Liver (tissue), 3 donors: Measurements from ENCODE around the gene CTNNA2.

Experiments used
- EGR1 ChIP-seq, 2 donors: IDR thresholded peaks; 2 replicates each; pipeline ENCODE4 v1.6.1; 2016 to 2018; ENCODE audit warnings: antibody characterized with exemption in 2 of 2, low read depth in 2 of 2
- FOXA1 ChIP-seq: IDR thresholded peaks from 2 replicates; pipeline ENCODE4 v1.6.1; 2016; ENCODE audit warnings: antibody characterized with exemption
- GABPA ChIP-seq, 2 donors: IDR thresholded peaks in 1 of 2; conservative IDR thresholded peaks in 1 of 2; 2 replicates each; pipeline ENCODE4 v1.6.1; 2016; ENCODE audit warnings: antibody characterized with exemption in 2 of 2, mild to moderate bottlenecking in 1 of 2, moderate library complexity in 1 of 2
- JUND ChIP-seq, 2 donors: IDR thresholded peaks; 2 replicates each; pipeline ENCODE4 v1.6.1; 2016; ENCODE audit warnings: antibody characterized with exemption in 2 of 2
- RAD21 ChIP-seq, 2 donors: IDR thresholded peaks; 2 replicates each; pipeline ENCODE4 v1.6.1; 2016; ENCODE audit warnings: antibody characterized with exemption in 2 of 2, mild to moderate bottlenecking in 2 of 2
- RXRA ChIP-seq, 2 donors: IDR thresholded peaks; 2 replicates each; pipeline ENCODE4 v1.6.1; 2017 to 2018; ENCODE audit warnings: antibody characterized with exemption in 2 of 2, mild to moderate bottlenecking in 1 of 2
- SP1 ChIP-seq: IDR thresholded peaks from 2 replicates; pipeline ENCODE4 v1.6.1; 2018; ENCODE audit warnings: antibody characterized with exemption, mild to moderate bottlenecking
- TAF1 ChIP-seq: conservative IDR thresholded peaks from 2 replicates; pipeline ENCODE4 v1.6.1; 2016; ENCODE audit warnings: antibody characterized with exemption, mild to moderate bottlenecking
- YY1 ChIP-seq: IDR thresholded peaks from 2 replicates; pipeline ENCODE4 v1.6.1; 2016; ENCODE audit warnings: antibody characterized with exemption, mild to moderate bottlenecking
- TF ChIP-seq, protein P1 (sequence below): fragments of 150-350 bp; IDR thresholded peaks from 2 replicates; pipeline ENCODE4 v1.5.1; 2017; ENCODE audit warnings: improper control_type of control experiment, low read depth, low read length; ENCODE audit not compliant: missing input control
- TF ChIP-seq, protein P2 (sequence below): IDR thresholded peaks from 2 replicates; pipeline ENCODE4 v1.6.1; 2016; ENCODE audit warnings: antibody characterized with exemption
- TF ChIP-seq, protein P3 (sequence below): IDR thresholded peaks from 2 replicates; pipeline ENCODE4 v1.6.1; 2016; ENCODE audit warnings: antibody characterized with exemption
- TF ChIP-seq, protein P4 (sequence below): IDR thresholded peaks from 2 replicates; pipeline ENCODE4 v1.6.1; 2016; ENCODE audit warnings: antibody characterized with exemption, mild to moderate bottlenecking
- TF ChIP-seq, protein P5 (sequence below): IDR thresholded peaks from 2 replicates; pipeline ENCODE4 v1.6.1; 2016; ENCODE audit warnings: antibody characterized with exemption
- donor health status: healthy.
- donor health status: healthy.

DNA sequence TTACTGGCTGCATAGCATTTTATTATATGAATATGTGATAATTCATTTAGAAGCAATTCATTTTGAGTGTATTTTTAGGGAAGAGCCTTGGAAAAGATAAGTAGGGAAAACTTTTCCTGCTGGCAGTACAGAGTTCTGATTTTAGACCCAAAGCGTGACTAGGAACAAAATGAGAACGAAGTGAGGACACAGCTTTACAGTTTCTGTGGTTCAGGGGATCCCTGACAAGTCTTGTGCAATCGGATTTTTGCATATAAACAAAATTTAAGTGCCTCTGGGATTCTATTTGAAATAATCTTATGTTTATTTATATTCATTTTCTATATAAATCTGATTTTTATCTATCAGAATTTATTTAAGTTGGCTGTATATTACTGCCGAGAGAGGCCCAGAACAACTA lies 402.6 kb downstream of the CTNNA2 start:
- TF ChIP-seq, protein P1, sequence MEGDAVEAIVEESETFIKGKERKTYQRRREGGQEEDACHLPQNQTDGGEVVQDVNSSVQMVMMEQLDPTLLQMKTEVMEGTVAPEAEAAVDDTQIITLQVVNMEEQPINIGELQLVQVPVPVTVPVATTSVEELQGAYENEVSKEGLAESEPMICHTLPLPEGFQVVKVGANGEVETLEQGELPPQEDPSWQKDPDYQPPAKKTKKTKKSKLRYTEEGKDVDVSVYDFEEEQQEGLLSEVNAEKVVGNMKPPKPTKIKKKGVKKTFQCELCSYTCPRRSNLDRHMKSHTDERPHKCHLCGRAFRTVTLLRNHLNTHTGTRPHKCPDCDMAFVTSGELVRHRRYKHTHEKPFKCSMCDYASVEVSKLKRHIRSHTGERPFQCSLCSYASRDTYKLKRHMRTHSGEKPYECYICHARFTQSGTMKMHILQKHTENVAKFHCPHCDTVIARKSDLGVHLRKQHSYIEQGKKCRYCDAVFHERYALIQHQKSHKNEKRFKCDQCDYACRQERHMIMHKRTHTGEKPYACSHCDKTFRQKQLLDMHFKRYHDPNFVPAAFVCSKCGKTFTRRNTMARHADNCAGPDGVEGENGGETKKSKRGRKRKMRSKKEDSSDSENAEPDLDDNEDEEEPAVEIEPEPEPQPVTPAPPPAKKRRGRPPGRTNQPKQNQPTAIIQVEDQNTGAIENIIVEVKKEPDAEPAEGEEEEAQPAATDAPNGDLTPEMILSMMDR = no peak
- TF ChIP-seq, protein P2, sequence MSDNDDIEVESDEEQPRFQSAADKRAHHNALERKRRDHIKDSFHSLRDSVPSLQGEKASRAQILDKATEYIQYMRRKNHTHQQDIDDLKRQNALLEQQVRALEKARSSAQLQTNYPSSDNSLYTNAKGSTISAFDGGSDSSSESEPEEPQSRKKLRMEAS = no peak
- TF ChIP-seq FOXA1 (no peak), GABPA (IDR thresholded peaks at IDR 0.05 in 1 of 2, conservative IDR thresholded peaks at IDR 0.05 in 1 of 2) (no peak), RAD21 (IDR thresholded peaks at IDR 0.05) (no peak), RXRA (IDR thresholded peaks at IDR 0.05) (no peak), JUND (IDR thresholded peaks at IDR 0.05) (no peak), TAF1 (no peak), YY1 (no peak), SP1 (no peak), EGR1 (IDR thresholded peaks at IDR 0.05; ENCODE audit: low read depth in 2 of 2) (no peak)
- TF ChIP-seq, protein P3, sequence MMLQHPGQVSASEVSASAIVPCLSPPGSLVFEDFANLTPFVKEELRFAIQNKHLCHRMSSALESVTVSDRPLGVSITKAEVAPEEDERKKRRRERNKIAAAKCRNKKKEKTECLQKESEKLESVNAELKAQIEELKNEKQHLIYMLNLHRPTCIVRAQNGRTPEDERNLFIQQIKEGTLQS = no peak
- TF ChIP-seq, protein P4, sequence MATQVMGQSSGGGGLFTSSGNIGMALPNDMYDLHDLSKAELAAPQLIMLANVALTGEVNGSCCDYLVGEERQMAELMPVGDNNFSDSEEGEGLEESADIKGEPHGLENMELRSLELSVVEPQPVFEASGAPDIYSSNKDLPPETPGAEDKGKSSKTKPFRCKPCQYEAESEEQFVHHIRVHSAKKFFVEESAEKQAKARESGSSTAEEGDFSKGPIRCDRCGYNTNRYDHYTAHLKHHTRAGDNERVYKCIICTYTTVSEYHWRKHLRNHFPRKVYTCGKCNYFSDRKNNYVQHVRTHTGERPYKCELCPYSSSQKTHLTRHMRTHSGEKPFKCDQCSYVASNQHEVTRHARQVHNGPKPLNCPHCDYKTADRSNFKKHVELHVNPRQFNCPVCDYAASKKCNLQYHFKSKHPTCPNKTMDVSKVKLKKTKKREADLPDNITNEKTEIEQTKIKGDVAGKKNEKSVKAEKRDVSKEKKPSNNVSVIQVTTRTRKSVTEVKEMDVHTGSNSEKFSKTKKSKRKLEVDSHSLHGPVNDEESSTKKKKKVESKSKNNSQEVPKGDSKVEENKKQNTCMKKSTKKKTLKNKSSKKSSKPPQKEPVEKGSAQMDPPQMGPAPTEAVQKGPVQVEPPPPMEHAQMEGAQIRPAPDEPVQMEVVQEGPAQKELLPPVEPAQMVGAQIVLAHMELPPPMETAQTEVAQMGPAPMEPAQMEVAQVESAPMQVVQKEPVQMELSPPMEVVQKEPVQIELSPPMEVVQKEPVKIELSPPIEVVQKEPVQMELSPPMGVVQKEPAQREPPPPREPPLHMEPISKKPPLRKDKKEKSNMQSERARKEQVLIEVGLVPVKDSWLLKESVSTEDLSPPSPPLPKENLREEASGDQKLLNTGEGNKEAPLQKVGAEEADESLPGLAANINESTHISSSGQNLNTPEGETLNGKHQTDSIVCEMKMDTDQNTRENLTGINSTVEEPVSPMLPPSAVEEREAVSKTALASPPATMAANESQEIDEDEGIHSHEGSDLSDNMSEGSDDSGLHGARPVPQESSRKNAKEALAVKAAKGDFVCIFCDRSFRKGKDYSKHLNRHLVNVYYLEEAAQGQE = no peak
- TF ChIP-seq, protein P5, sequence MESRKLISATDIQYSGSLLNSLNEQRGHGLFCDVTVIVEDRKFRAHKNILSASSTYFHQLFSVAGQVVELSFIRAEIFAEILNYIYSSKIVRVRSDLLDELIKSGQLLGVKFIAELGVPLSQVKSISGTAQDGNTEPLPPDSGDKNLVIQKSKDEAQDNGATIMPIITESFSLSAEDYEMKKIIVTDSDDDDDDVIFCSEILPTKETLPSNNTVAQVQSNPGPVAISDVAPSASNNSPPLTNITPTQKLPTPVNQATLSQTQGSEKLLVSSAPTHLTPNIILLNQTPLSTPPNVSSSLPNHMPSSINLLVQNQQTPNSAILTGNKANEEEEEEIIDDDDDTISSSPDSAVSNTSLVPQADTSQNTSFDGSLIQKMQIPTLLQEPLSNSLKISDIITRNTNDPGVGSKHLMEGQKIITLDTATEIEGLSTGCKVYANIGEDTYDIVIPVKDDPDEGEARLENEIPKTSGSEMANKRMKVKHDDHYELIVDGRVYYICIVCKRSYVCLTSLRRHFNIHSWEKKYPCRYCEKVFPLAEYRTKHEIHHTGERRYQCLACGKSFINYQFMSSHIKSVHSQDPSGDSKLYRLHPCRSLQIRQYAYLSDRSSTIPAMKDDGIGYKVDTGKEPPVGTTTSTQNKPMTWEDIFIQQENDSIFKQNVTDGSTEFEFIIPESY = no peak
